HepG2 (cell line): ENCODE measurements around the gene PSMC2. TPM values are rescaled to one million over a fixed set of nuclear protein-coding genes. Genes with fewer than 3 reads are reported as not detected.

Experiments
- CEBPG ChIP-seq: IDR thresholded peaks from 2 replicates; pipeline ENCODE4 v1.6.1; 2016
- EHMT2 ChIP-seq: fragments of 200-600 bp; sonication (generic); IDR thresholded peaks from 2 replicates; pipeline ENCODE4 v1.7.0; 2017; ENCODE audit warnings: antibody characterized with exemption, low read depth, low read length, borderline replicate concordance
- ERF ChIP-seq: IDR thresholded peaks from 2 replicates; pipeline ENCODE4 v1.6.1; 2018; ENCODE audit warnings: missing biosample characterization, missing genetic modification reagents
- FOXP1 ChIP-seq, 2 experiments: fragments of 450-650 bp in 1 of 2; IDR thresholded peaks; 2 replicates each; pipeline ENCODE4 v1.6.1; 2017 to 2018; ENCODE audit warnings: antibody characterized with exemption in 1 of 2
- HDAC1 ChIP-seq: sonication (generic); formaldehyde crosslinking; IDR thresholded peaks from 2 replicates; pipeline ENCODE4 v1.5.1; 2020; ENCODE audit warnings: mild to moderate bottlenecking, missing genetic modification reagents
- HHEX ChIP-seq: IDR thresholded peaks from 2 replicates; pipeline ENCODE4 v1.6.1; 2016; ENCODE audit warnings: control low read depth
- HMG20B ChIP-seq: conservative IDR thresholded peaks from 2 replicates; pipeline ENCODE4 v1.6.1; 2016; ENCODE audit warnings: missing genetic modification reagents, missing compliant biosample characterization
- IRF2 ChIP-seq: IDR thresholded peaks from 2 replicates; pipeline ENCODE4 v1.6.1; 2018; ENCODE audit warnings: missing genetic modification reagents, missing compliant biosample characterization
- SAP130 ChIP-seq: IDR thresholded peaks from 2 replicates; pipeline ENCODE4 v1.6.1; 2016; ENCODE audit warnings: low read depth
- SOX5 ChIP-seq: IDR thresholded peaks from 2 replicates; pipeline ENCODE4 v1.6.1; 2016; ENCODE audit warnings: borderline replicate concordance
- SPEN ChIP-seq: sonication (generic); formaldehyde crosslinking; IDR thresholded peaks from 2 replicates; pipeline ENCODE4 v1.5.1; 2020; ENCODE audit warnings: low read depth, mild to moderate bottlenecking, missing genetic modification reagents
- TBX2 ChIP-seq: sonication (generic); formaldehyde crosslinking; IDR thresholded peaks from 2 replicates; pipeline ENCODE4 v1.5.0; 2020; ENCODE audit warnings: missing genetic modification reagents, mild to moderate bottlenecking, borderline replicate concordance
- THAP11 ChIP-seq: IDR thresholded peaks from 2 replicates; pipeline ENCODE4 v1.6.1; 2016; ENCODE audit warnings: missing biosample characterization, missing genetic modification reagents
- ZNF138 ChIP-seq: sonication (generic); formaldehyde crosslinking; IDR thresholded peaks from 2 replicates; pipeline ENCODE4 v1.5.0; 2020; ENCODE audit warnings: mild to moderate bottlenecking, low read depth, missing genetic modification reagents
- ZNF614 ChIP-seq: IDR thresholded peaks from 2 replicates; pipeline ENCODE4 v1.6.1; 2018; ENCODE audit warnings: missing biosample characterization, missing genetic modification reagents, inconsistent platforms, borderline replicate concordance
- ZSCAN29 ChIP-seq: sonication (generic); formaldehyde crosslinking; conservative IDR thresholded peaks from 2 replicates; pipeline ENCODE4 v1.4.0; 2020; ENCODE audit warnings: mild to moderate bottlenecking, missing genetic modification reagents
- ZSCAN9 ChIP-seq: IDR thresholded peaks from 2 replicates; pipeline ENCODE4 v1.6.1; 2016; ENCODE audit warnings: borderline replicate concordance
- polyA plus RNA-seq, 8 experiments: library from polyadenylated mRNA; depleted of rRNA in 3 of 8; stranded (reverse) in 7 of 8; unstranded in 1 of 8; fragments of >200 nt; fragmentation: Illumina TruSeq in 4 of 8; extraction: Trizol in 4 of 8; gene quantifications; 2 replicates each; pipeline versions ENCODE4 v1.2.1 to v1.2.3, GENCODE V29; 2011 to 2016; ENCODE audit warnings: low read depth in 4 of 8, missing spikeins in 1 of 8, mixed read lengths in 1 of 8; ENCODE audit not compliant: insufficient read depth in 1 of 8
- total RNA-seq, 5 experiments: library from RNA; depleted of rRNA; stranded (reverse); fragments of >200 nt; fragmentation: Illumina TruSeq; extraction: Trizol; gene quantifications; 2 replicates each; pipeline ENCODE4 v1.2.3, GENCODE V29; 2016; ENCODE audit warnings: low read depth in 1 of 5
- TF ChIP-seq, protein P1 (sequence below): sonication (generic); formaldehyde crosslinking; IDR thresholded peaks from 2 replicates; pipeline ENCODE4 v1.5.0; 2020; ENCODE audit warnings: missing genetic modification reagents, mild to moderate bottlenecking, borderline replicate concordance
- TF ChIP-seq, protein P2 (sequence below): sonication (generic); formaldehyde crosslinking; IDR thresholded peaks from 2 replicates; pipeline ENCODE4 v1.5.0; 2020; ENCODE audit warnings: mild to moderate bottlenecking, missing genetic modification reagents
- TF ChIP-seq, protein P3 (sequence below): IDR thresholded peaks from 2 replicates; pipeline ENCODE4 v1.6.1; 2012; ENCODE audit warnings: low read depth, low read length, improper control_type of control experiment
- TF ChIP-seq, protein P4 (sequence below): IDR thresholded peaks from 2 replicates; pipeline ENCODE4 v1.6.1; 2016; ENCODE audit warnings: mild to moderate bottlenecking
- TF ChIP-seq, protein P5 (sequence below): IDR thresholded peaks from 2 replicates; pipeline ENCODE4 v1.6.1; 2016; ENCODE audit warnings: low read depth, borderline replicate concordance

The PSMC2 gene
- total and polyA plus RNA-seq, 2 of the 13 experiments (the other 11 are each of a cell fraction or from before 2014, with no cell fraction given), result 89.9 to 181 TPM

DNA sequence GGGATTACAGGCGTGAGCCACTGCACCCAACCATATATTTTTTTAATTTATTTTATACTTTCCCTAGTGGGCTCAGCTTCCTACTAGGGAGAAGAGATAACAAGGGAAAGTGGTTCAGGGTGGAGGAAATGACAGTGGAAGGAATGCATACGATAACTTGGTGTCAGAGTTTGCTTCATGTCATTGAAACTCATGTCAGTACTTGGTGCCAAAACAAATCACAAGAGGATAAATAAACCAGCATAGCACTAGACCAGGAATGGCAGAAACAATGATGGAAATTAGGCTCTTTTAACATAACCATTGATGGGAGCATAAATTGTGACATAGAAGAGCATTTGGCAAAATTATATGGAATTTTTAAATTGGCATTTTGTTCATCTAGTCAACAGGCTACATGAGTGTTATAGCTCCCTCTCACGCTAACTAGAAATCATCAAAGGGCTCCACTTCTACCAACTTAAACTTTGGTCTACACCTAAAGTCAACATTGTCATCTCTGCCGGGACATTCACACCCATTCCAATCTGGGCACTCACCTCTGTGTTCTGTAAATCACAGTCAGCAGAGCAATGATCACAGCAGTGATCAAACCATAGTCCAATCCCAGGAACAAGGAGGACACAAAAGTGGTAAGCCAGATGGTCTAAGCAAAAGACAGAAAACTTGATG is 41.2 kb downstream of the PSMC2 start (continued):
- peak; percentile 27; the same call in 1 of the 2 replicates for TF ChIP-seq ERF (CRISPR knock-in tag)
- TF ChIP-seq HMG20B (CRISPR knock-in tag), result peak; percentile 97
- 0 out of 2 replicates have a peak, but pooled peaks have one; percentile 5 for TF ChIP-seq CEBPG
- TF ChIP-seq FOXP1 (IDR thresholded peaks at IDR 0.05), result no peak
- TF ChIP-seq FOXP1 (CRISPR knock-in tag; IDR thresholded peaks at IDR 0.05), result peak; percentile 62
- TF ChIP-seq, protein P1, sequence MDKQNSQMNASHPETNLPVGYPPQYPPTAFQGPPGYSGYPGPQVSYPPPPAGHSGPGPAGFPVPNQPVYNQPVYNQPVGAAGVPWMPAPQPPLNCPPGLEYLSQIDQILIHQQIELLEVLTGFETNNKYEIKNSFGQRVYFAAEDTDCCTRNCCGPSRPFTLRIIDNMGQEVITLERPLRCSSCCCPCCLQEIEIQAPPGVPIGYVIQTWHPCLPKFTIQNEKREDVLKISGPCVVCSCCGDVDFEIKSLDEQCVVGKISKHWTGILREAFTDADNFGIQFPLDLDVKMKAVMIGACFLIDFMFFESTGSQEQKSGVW (CRISPR knock-in tag), result no peak
- TF ChIP-seq, protein P2, sequence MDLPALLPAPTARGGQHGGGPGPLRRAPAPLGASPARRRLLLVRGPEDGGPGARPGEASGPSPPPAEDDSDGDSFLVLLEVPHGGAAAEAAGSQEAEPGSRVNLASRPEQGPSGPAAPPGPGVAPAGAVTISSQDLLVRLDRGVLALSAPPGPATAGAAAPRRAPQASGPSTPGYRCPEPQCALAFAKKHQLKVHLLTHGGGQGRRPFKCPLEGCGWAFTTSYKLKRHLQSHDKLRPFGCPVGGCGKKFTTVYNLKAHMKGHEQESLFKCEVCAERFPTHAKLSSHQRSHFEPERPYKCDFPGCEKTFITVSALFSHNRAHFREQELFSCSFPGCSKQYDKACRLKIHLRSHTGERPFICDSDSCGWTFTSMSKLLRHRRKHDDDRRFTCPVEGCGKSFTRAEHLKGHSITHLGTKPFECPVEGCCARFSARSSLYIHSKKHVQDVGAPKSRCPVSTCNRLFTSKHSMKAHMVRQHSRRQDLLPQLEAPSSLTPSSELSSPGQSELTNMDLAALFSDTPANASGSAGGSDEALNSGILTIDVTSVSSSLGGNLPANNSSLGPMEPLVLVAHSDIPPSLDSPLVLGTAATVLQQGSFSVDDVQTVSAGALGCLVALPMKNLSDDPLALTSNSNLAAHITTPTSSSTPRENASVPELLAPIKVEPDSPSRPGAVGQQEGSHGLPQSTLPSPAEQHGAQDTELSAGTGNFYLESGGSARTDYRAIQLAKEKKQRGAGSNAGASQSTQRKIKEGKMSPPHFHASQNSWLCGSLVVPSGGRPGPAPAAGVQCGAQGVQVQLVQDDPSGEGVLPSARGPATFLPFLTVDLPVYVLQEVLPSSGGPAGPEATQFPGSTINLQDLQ (CRISPR knock-in tag), result no peak
- TF ChIP-seq TBX2, result peak; percentile 96
- peak; percentile 78; the same call in 1 of the 2 replicates for TF ChIP-seq EHMT2
- peak; percentile 77 for TF ChIP-seq SAP130 (CRISPR knock-in tag)
- TF ChIP-seq ZNF614, result 0 out of 2 replicates have a peak, but pooled peaks have one; percentile 53
- TF ChIP-seq, protein P3, sequence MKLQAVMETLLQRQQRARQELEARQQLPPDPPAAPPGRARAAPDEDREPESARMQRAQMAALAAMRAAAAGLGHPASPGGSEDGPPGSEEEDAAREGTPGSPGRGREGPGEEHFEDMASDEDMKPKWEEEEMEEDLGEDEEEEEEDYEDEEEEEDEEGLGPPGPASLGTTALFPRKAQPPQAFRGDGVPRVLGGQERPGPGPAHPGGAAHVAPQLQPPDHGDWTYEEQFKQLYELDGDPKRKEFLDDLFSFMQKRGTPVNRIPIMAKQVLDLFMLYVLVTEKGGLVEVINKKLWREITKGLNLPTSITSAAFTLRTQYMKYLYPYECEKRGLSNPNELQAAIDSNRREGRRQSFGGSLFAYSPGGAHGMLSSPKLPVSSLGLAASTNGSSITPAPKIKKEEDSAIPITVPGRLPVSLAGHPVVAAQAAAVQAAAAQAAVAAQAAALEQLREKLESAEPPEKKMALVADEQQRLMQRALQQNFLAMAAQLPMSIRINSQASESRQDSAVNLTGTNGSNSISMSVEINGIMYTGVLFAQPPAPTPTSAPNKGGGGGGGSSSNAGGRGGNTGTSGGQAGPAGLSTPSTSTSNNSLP, result peak; percentile 88
- TF ChIP-seq HDAC1 (CRISPR knock-in tag), result peak; percentile 68
- TF ChIP-seq THAP11 (CRISPR knock-in tag), result peak; percentile 57; the same call in 1 of the 2 replicates
- 0 out of 2 replicates have a peak, but pooled peaks have one; percentile 20 for TF ChIP-seq SPEN
- 0 out of 2 replicates have a peak, but pooled peaks have one; percentile 2 for TF ChIP-seq ZSCAN29
- TF ChIP-seq, protein P4, sequence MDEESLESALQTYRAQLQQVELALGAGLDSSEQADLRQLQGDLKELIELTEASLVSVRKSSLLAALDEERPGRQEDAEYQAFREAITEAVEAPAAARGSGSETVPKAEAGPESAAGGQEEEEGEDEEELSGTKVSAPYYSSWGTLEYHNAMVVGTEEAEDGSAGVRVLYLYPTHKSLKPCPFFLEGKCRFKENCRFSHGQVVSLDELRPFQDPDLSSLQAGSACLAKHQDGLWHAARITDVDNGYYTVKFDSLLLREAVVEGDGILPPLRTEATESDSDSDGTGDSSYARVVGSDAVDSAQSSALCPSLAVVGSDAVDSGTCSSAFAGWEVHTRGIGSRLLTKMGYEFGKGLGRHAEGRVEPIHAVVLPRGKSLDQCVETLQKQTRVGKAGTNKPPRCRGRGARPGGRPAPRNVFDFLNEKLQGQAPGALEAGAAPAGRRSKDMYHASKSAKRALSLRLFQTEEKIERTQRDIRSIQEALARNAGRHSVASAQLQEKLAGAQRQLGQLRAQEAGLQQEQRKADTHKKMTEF (CRISPR knock-in tag), result peak; percentile 44; the same call in 1 of the 2 replicates
- peak; percentile 54; the same call in 1 of the 2 replicates for TF ChIP-seq SOX5 (CRISPR knock-in tag)
- 0 out of 2 replicates have a peak, but pooled peaks have one; percentile 79 for TF ChIP-seq ZNF138 (CRISPR knock-in tag)
- TF ChIP-seq IRF2 (CRISPR knock-in tag), result 0 out of 2 replicates have a peak, but pooled peaks have one; percentile 25
- TF ChIP-seq, protein P5, sequence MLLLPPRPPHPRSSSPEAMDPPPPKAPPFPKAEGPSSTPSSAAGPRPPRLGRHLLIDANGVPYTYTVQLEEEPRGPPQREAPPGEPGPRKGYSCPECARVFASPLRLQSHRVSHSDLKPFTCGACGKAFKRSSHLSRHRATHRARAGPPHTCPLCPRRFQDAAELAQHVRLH (CRISPR knock-in tag), result 0 out of 2 replicates have a peak, but pooled peaks have one; percentile 70
- 0 out of 2 replicates have a peak, but pooled peaks have one; percentile 41 for TF ChIP-seq HHEX (CRISPR knock-in tag)
- TF ChIP-seq ZSCAN9 (CRISPR knock-in tag), result peak; percentile 37; the same call in 1 of the 2 replicates
- TF ChIP-seq, all 625 proteins: peak for 113
